GM12878 (cell line): Measurements from ENCODE around the gene CNOT11. TPM values are rescaled to one million over a fixed set of nuclear protein-coding genes. Genes with fewer than 3 reads are reported as not detected.
A peak's percentile ranks its signal among the peaks of the same experiment; 100 is the strongest.

Source experiments
- CEBPB ChIP-seq, 2 experiments: fragments of 150-350 bp in 1 of 2; IDR thresholded peaks; 2 replicates each; pipeline ENCODE4 v1.6.1; 2012 to 2014; ENCODE audit warnings: low read depth in 2 of 2, low read length in 2 of 2, borderline replicate concordance in 1 of 2, inconsistent platforms in 1 of 2
- CHD2 ChIP-seq: IDR thresholded peaks from 2 replicates; pipeline ENCODE4 v1.6.1; 2011; ENCODE audit warnings: low read depth, low read length, improper control_type of control experiment, borderline replicate concordance
- CREB1 ChIP-seq: IDR thresholded peaks from 2 replicates; pipeline ENCODE4 v1.6.1; 2012; ENCODE audit warnings: low read depth, mild to moderate bottlenecking, inconsistent platforms
- EED ChIP-seq: sonication (generic); IDR thresholded peaks from 2 replicates; pipeline ENCODE4 v1.6.1; 2016; ENCODE audit warnings: antibody characterized with exemption, low read depth
- ETV6 ChIP-seq, 2 experiments: fragments of 450-650 bp in 1 of 2; IDR thresholded peaks in 1 of 2; conservative IDR thresholded peaks in 1 of 2; 2 replicates each; pipeline ENCODE4 v1.6.1; 2014; ENCODE audit warnings: antibody characterized with exemption in 1 of 2, borderline replicate concordance in 1 of 2, low read depth in 1 of 2, mild to moderate bottlenecking in 1 of 2, moderate library complexity in 1 of 2
- KLF5 ChIP-seq: fragments of 450-650 bp; IDR thresholded peaks from 2 replicates; pipeline ENCODE4 v1.6.1; 2014; ENCODE audit warnings: mild to moderate bottlenecking; ENCODE audit not compliant: partially characterized antibody
- NFYA ChIP-seq: IDR thresholded peaks from 2 replicates; pipeline ENCODE4 v1.6.1; 2011; ENCODE audit warnings: low read depth, mild to moderate bottlenecking, low read length, improper control_type of control experiment, borderline replicate concordance
- PML ChIP-seq: IDR thresholded peaks from 2 replicates; pipeline ENCODE4 v1.6.1; 2012; ENCODE audit warnings: low read length, inconsistent platforms
- POLR2A ChIP-seq: IDR thresholded peaks from 2 replicates; pipeline ENCODE4 v1.6.1; 2011; ENCODE audit warnings: low read depth, mild to moderate bottlenecking, low read length
- POU2F2 ChIP-seq: IDR thresholded peaks from 3 replicates; pipeline ENCODE4 v1.6.1; 2011; ENCODE audit warnings: low read depth, mild to moderate bottlenecking, low read length, borderline replicate concordance
- RCOR1 ChIP-seq: conservative IDR thresholded peaks from 2 replicates; pipeline ENCODE4 v1.6.1; 2012; ENCODE audit warnings: low read depth, low read length, improper control_type of control experiment
- SMARCA5 ChIP-seq: fragments of 450-650 bp; IDR thresholded peaks from 2 replicates; pipeline ENCODE4 v1.6.1; 2017; ENCODE audit warnings: mild to moderate bottlenecking
- TAF1 ChIP-seq: IDR thresholded peaks from 2 replicates; pipeline ENCODE4 v1.6.1; 2011; ENCODE audit warnings: mild to moderate bottlenecking, low read depth, low read length, borderline replicate concordance
- ZBED1 ChIP-seq: IDR thresholded peaks from 2 replicates; pipeline ENCODE4 v1.6.1; 2016; ENCODE audit warnings: borderline replicate concordance
- ZNF384 ChIP-seq: IDR thresholded peaks from 2 replicates; pipeline ENCODE4 v1.6.1; 2012; ENCODE audit warnings: low read depth, mild to moderate bottlenecking, low read length, improper control_type of control experiment, borderline replicate concordance
- polyA plus RNA-seq, 11 experiments: library from polyadenylated mRNA; depleted of rRNA in 4 of 11; unstranded in 6 of 11; stranded (reverse) in 5 of 11; fragments of >200 nt; fragmentation: Nextera tagmentation in 4 of 11; fragmentation: Illumina TruSeq in 1 of 11; extraction: Ambion mirVana in 4 of 11; extraction: Trizol in 1 of 11; gene quantifications; 1 replicate in 1 of 11; 2 replicates in 10 of 11; pipeline versions ENCODE4 v1.2.1 to v1.2.3, GENCODE V29; 2011 to 2016; ENCODE audit warnings: inconsistent platforms in 2 of 11, missing spikeins in 2 of 11, low read depth in 1 of 11
- total RNA-seq, 4 experiments: library from RNA; depleted of rRNA in 3 of 4; stranded (reverse); fragments of >200 nt in 3 of 4; fragmentation: Illumina TruSeq in 1 of 4; extraction: Trizol in 1 of 4; gene quantifications; 2 replicates each; pipeline versions ENCODE4 v1.2.1 to v1.2.3, GENCODE V29; 2013 to 2021
- TF ChIP-seq, protein P1 (sequence below): IDR thresholded peaks from 2 replicates; pipeline ENCODE4 v1.6.1; 2011; ENCODE audit warnings: mild to moderate bottlenecking, low read depth, low read length, moderate library complexity; ENCODE audit not compliant: insufficient replicate concordance
- TF ChIP-seq, protein P2 (sequence below): fragments of 450-650 bp; IDR thresholded peaks from 2 replicates; pipeline ENCODE4 v1.6.1; 2016; ENCODE audit warnings: mild to moderate bottlenecking
- TF ChIP-seq, protein P3 (sequence below): fragments of 450-650 bp; formaldehyde crosslinking; IDR thresholded peaks from 2 replicates; pipeline ENCODE4 v1.4.0; 2022; ENCODE audit warnings: mild to moderate bottlenecking, moderate library complexity
- TF ChIP-seq, protein P4 (sequence below): fragments of 150-350 bp; IDR thresholded peaks from 2 replicates; pipeline ENCODE4 v1.6.1; 2014; ENCODE audit warnings: mild to moderate bottlenecking, low read depth, low read length
- TF ChIP-seq, protein P5 (sequence below): fragments of 150-350 bp; IDR thresholded peaks from 2 replicates; pipeline ENCODE4 v1.6.1; 2016; ENCODE audit warnings: low read depth, low read length

Gene CNOT11
- total and polyA plus RNA-seq, 10 of the 15 experiments (the other 5 are each of a cell fraction or from before 2014, with no cell fraction given), result 10.8 to 111 (median 50.5) TPM

DNA sequence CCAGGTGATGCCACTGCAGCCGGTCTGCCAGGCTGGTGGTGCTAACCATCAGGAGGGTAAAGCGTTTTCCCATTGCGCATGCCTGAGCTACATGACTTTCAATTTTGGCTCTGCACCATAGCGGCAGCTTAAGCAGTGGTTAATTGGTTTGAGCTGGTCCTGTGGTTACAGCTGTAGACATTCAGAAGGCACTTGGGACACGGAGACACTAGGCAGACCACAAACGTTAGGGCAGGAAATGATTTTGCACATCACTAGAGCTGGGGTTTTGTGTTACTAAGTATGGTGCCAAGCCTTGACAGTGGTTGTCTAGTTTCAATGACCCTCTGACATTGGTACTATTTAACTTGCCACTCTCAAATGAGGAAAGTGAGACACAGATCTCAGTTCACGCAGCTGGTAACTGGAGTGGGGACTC is 28.9 kb upstream of the CNOT11 start (continued):
- TF ChIP-seq ZBED1 (no peak), POU2F2 (peak; percentile 72; the same call in 2 of the 3 replicates), EED (0 out of 2 replicates have a peak, but pooled peaks have one; percentile 11), RCOR1 (no peak), NFYA (no peak), PML (no peak), CEBPB (IDR thresholded peaks at IDR 0.05; ENCODE audit: borderline replicate concordance in 1 of 2, low read depth in 2 of 2, low read length in 2 of 2) (no peak), KLF5 (no peak), ZNF384 (no peak), CHD2 (no peak), CREB1 (0 out of 2 replicates have a peak, but pooled peaks have one; percentile 16), TAF1 (no peak), SMARCA5 (no peak), ETV6 (conservative IDR thresholded peaks at IDR 0.05 in 1 of 2, IDR thresholded peaks at IDR 0.05 in 1 of 2; ENCODE audit: borderline replicate concordance in 1 of 2, low read depth in 1 of 2) (no peak), POLR2A (no peak)
- TF ChIP-seq, protein P1, sequence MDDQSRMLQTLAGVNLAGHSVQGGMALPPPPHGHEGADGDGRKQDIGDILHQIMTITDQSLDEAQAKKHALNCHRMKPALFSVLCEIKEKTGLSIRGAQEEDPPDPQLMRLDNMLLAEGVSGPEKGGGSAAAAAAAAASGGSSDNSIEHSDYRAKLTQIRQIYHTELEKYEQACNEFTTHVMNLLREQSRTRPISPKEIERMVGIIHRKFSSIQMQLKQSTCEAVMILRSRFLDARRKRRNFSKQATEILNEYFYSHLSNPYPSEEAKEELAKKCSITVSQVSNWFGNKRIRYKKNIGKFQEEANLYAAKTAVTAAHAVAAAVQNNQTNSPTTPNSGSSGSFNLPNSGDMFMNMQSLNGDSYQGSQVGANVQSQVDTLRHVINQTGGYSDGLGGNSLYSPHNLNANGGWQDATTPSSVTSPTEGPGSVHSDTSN, result no peak
- TF ChIP-seq, protein P2, sequence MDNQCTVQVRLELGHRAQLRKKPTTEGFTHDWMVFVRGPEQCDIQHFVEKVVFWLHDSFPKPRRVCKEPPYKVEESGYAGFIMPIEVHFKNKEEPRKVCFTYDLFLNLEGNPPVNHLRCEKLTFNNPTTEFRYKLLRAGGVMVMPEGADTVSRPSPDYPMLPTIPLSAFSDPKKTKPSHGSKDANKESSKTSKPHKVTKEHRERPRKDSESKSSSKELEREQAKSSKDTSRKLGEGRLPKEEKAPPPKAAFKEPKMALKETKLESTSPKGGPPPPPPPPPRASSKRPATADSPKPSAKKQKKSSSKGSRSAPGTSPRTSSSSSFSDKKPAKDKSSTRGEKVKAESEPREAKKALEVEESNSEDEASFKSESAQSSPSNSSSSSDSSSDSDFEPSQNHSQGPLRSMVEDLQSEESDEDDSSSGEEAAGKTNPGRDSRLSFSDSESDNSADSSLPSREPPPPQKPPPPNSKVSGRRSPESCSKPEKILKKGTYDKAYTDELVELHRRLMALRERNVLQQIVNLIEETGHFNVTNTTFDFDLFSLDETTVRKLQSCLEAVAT, result peak; percentile 48; the same call in 1 of the 2 replicates
- TF ChIP-seq, protein P3, sequence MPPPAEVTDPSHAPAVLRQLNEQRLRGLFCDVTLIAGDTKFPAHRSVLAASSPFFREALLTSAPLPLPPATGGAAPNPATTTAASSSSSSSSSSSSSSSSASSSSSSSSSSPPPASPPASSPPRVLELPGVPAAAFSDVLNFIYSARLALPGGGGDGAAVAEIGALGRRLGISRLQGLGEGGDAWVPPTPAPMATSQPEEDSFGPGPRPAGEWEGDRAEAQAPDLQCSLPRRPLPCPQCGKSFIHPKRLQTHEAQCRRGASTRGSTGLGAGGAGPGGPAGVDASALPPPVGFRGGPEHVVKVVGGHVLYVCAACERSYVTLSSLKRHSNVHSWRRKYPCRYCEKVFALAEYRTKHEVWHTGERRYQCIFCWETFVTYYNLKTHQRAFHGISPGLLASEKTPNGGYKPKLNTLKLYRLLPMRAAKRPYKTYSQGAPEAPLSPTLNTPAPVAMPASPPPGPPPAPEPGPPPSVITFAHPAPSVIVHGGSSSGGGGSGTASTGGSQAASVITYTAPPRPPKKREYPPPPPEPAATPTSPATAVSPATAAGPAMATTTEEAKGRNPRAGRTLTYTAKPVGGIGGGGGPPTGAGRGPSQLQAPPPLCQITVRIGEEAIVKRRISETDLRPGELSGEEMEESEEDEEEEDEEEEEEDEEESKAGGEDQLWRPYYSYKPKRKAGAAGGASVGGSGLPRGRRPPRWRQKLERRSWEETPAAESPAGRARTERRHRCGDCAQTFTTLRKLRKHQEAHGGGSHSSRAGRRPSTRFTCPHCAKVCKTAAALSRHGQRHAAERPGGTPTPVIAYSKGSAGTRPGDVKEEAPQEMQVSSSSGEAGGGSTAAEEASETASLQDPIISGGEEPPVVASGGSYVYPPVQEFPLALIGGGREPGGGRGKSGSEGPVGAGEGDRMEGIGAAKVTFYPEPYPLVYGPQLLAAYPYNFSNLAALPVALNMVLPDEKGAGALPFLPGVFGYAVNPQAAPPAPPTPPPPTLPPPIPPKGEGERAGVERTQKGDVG (CRISPR knock-in tag), result no peak
- TF ChIP-seq, protein P4, sequence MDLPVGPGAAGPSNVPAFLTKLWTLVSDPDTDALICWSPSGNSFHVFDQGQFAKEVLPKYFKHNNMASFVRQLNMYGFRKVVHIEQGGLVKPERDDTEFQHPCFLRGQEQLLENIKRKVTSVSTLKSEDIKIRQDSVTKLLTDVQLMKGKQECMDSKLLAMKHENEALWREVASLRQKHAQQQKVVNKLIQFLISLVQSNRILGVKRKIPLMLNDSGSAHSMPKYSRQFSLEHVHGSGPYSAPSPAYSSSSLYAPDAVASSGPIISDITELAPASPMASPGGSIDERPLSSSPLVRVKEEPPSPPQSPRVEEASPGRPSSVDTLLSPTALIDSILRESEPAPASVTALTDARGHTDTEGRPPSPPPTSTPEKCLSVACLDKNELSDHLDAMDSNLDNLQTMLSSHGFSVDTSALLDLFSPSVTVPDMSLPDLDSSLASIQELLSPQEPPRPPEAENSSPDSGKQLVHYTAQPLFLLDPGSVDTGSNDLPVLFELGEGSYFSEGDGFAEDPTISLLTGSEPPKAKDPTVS, result no peak
- TF ChIP-seq, protein P5, sequence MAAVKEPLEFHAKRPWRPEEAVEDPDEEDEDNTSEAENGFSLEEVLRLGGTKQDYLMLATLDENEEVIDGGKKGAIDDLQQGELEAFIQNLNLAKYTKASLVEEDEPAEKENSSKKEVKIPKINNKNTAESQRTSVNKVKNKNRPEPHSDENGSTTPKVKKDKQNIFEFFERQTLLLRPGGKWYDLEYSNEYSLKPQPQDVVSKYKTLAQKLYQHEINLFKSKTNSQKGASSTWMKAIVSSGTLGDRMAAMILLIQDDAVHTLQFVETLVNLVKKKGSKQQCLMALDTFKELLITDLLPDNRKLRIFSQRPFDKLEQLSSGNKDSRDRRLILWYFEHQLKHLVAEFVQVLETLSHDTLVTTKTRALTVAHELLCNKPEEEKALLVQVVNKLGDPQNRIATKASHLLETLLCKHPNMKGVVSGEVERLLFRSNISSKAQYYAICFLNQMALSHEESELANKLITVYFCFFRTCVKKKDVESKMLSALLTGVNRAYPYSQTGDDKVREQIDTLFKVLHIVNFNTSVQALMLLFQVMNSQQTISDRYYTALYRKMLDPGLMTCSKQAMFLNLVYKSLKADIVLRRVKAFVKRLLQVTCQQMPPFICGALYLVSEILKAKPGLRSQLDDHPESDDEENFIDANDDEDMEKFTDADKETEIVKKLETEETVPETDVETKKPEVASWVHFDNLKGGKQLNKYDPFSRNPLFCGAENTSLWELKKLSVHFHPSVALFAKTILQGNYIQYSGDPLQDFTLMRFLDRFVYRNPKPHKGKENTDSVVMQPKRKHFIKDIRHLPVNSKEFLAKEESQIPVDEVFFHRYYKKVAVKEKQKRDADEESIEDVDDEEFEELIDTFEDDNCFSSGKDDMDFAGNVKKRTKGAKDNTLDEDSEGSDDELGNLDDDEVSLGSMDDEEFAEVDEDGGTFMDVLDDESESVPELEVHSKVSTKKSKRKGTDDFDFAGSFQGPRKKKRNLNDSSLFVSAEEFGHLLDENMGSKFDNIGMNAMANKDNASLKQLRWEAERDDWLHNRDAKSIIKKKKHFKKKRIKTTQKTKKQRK, result no peak
